Measurements from ENCODE around the gene NLN.

Gene NLN

GRCh38 chr5:65797481-65797880, 75.5 kb downstream of the NLN start:
- no peaks in the 10 kb centered on the region for H4K20me1 ChIP-seq (ENCODE audit: insufficient read depth, low read length)
- no peak for TF ChIP-seq EZH2 (IDR thresholded peaks at IDR 0.05; ENCODE audit: borderline replicate concordance, low read depth, low read length, severe bottlenecking)
- TF ChIP-seq CTCF (IDR thresholded peaks at IDR 0.05; ENCODE audit: borderline replicate concordance, extremely low read depth, low read length, poor library complexity, severe bottlenecking), result no peak
- H3K4me2 ChIP-seq (ENCODE audit: insufficient read depth, low read length), result no peak overlapping the region
- no peak overlapping the region for H3K9ac ChIP-seq (ENCODE audit: low read depth, low read length)
- H3K27ac ChIP-seq (ENCODE audit: low read length), result no peak overlapping the region
- no peaks in the 10 kb centered on the region for H3K27me3 ChIP-seq (ENCODE audit: insufficient read depth, low read length, poor library complexity)
- peaks cover 7% of the 10 kb centered on the region for H3K36me3 ChIP-seq (ENCODE audit: insufficient read depth, low read length)
- no peaks in the 10 kb centered on the region for H3K79me2 ChIP-seq (ENCODE audit: insufficient read depth, low read length)
- peaks cover 6% of the 10 kb centered on the region for H3K9me3 ChIP-seq (ENCODE audit: insufficient read depth, low read length, severe bottlenecking)
- DNase-seq, result no peak
- no peak overlapping the region for H2AFZ ChIP-seq (ENCODE audit: low read depth, low read length)
- ATAC-seq (ENCODE audit: insufficient read depth, low read depth), result no peak
- H3K4me3 ChIP-seq (ENCODE audit: low read depth in 1 of 2, low read length in 2 of 2), result no peak overlapping the region
- H3K4me1 ChIP-seq (ENCODE audit: insufficient read depth, low read length), result no peaks in the 10 kb centered on the region

GRCh38 chr5:65799857-65800256, 77.9 kb downstream of the NLN start:
- DNase-seq (no peak), ATAC-seq (ENCODE audit: insufficient read depth, low read depth) (no peak)
- Histone ChIP-seq H3K9me3 (ENCODE audit: insufficient read depth, low read length, severe bottlenecking) (peaks cover 21% of the 10 kb centered on the region), H3K4me1 (ENCODE audit: insufficient read depth, low read length) (peaks cover 14% of the 10 kb centered on the region), H3K79me2 (ENCODE audit: insufficient read depth, low read length) (no peaks in the 10 kb centered on the region), H2AFZ (ENCODE audit: low read depth, low read length) (no peak overlapping the region), H3K36me3 (ENCODE audit: insufficient read depth, low read length) (peaks cover 27% of the 10 kb centered on the region), H3K9ac (ENCODE audit: low read depth, low read length) (no peak overlapping the region), H3K4me3 (ENCODE audit: low read depth in 1 of 2, low read length in 2 of 2) (no peak overlapping the region), H3K4me2 (ENCODE audit: insufficient read depth, low read length) (no peak overlapping the region), H3K27me3 (ENCODE audit: insufficient read depth, low read length, poor library complexity) (no peaks in the 10 kb centered on the region), H3K27ac (ENCODE audit: low read length) (no peak overlapping the region), H4K20me1 (ENCODE audit: insufficient read depth, low read length) (no peaks in the 10 kb centered on the region)
- TF ChIP-seq CTCF (IDR thresholded peaks at IDR 0.05; ENCODE audit: borderline replicate concordance, extremely low read depth, low read length, poor library complexity, severe bottlenecking) (no peak), EZH2 (IDR thresholded peaks at IDR 0.05; ENCODE audit: borderline replicate concordance, low read depth, low read length, severe bottlenecking) (no peak)

GRCh38 chr5:65800775-65801174, 78.8 kb downstream of the NLN start:
- TF ChIP-seq EZH2 (IDR thresholded peaks at IDR 0.05; ENCODE audit: borderline replicate concordance, low read depth, low read length, severe bottlenecking), result no peak
- no peak for TF ChIP-seq CTCF (IDR thresholded peaks at IDR 0.05; ENCODE audit: borderline replicate concordance, extremely low read depth, low read length, poor library complexity, severe bottlenecking)
- Histone ChIP-seq H3K4me3 (ENCODE audit: low read depth in 1 of 2, low read length in 2 of 2) (no peak overlapping the region), H3K79me2 (ENCODE audit: insufficient read depth, low read length) (no peaks in the 10 kb centered on the region), H3K9ac (ENCODE audit: low read depth, low read length) (no peak overlapping the region), H3K27me3 (ENCODE audit: insufficient read depth, low read length, poor library complexity) (no peaks in the 10 kb centered on the region), H4K20me1 (ENCODE audit: insufficient read depth, low read length) (no peaks in the 10 kb centered on the region), H3K27ac (ENCODE audit: low read length) (no peak overlapping the region), H3K4me1 (ENCODE audit: insufficient read depth, low read length) (peaks cover 14% of the 10 kb centered on the region), H3K4me2 (ENCODE audit: insufficient read depth, low read length) (no peak overlapping the region), H3K36me3 (ENCODE audit: insufficient read depth, low read length) (peaks cover 27% of the 10 kb centered on the region), H2AFZ (ENCODE audit: low read depth, low read length) (no peak overlapping the region), H3K9me3 (ENCODE audit: insufficient read depth, low read length, severe bottlenecking) (peaks cover 21% of the 10 kb centered on the region)
- ATAC-seq (ENCODE audit: insufficient read depth, low read depth), result no peak
- DNase-seq, result no peak

- Histone ChIP-seq H3K9me3 (ENCODE audit: insufficient read depth, low read length, severe bottlenecking) (peaks cover 21% of the 10 kb centered on the region), H4K20me1 (ENCODE audit: insufficient read depth, low read length) (no peaks in the 10 kb centered on the region), H2AFZ (ENCODE audit: low read depth, low read length) (no peak overlapping the region), H3K4me1 (ENCODE audit: insufficient read depth, low read length) (peaks cover 14% of the 10 kb centered on the region), H3K79me2 (ENCODE audit: insufficient read depth, low read length) (no peaks in the 10 kb centered on the region), H3K4me2 (ENCODE audit: insufficient read depth, low read length) (no peak overlapping the region), H3K36me3 (ENCODE audit: insufficient read depth, low read length) (peaks cover 27% of the 10 kb centered on the region), H3K9ac (ENCODE audit: low read depth, low read length) (no peak overlapping the region), H3K27ac (ENCODE audit: low read length) (no peak overlapping the region), H3K27me3 (ENCODE audit: insufficient read depth, low read length, poor library complexity) (no peaks in the 10 kb centered on the region), H3K4me3 (ENCODE audit: low read depth in 1 of 2, low read length in 2 of 2) (no peak overlapping the region)
- ATAC-seq (ENCODE audit: insufficient read depth, low read depth), result no peak
- TF ChIP-seq CTCF (IDR thresholded peaks at IDR 0.05; ENCODE audit: borderline replicate concordance, extremely low read depth, low read length, poor library complexity, severe bottlenecking) (no peak), EZH2 (IDR thresholded peaks at IDR 0.05; ENCODE audit: borderline replicate concordance, low read depth, low read length, severe bottlenecking) (no peak)
- no peak for DNase-seq
These were observed 79.4 kb downstream of the NLN start for GRCh38 chr5:65801352-65801783.

Measured in DND-41 (cell line).